22Rv1 (cell line): Measurements from ENCODE around the gene KRTAP22-1.

Experiments used
- H3K27ac ChIP-seq: fragments of 450-650 bp; 2 replicates; pipeline ENCODE4 v1.5.1; 2017
- CTCF ChIP-seq: fragments of 450-650 bp; IDR thresholded peaks from 2 replicates; pipeline ENCODE4 v1.5.1; 2017; ENCODE audit warnings: mild to moderate bottlenecking
- ZFX ChIP-seq: fragments of 450-650 bp; IDR thresholded peaks from 2 replicates; pipeline ENCODE4 v1.6.1; 2017; ENCODE audit warnings: antibody characterized with exemption, borderline replicate concordance

Gene KRTAP22-1

GRCh38 chr21:30600787-30601186, at the start of gene KRTAP22-1:
Gene KRTAP22-1, plus strand, starts transcription at chr21:30601087.
- TF ChIP-seq ZFX = no peak
- TF ChIP-seq CTCF = no peak
- no peak within 1 kb of the TSS for H3K27ac ChIP-seq

- TF ChIP-seq CTCF (no peak), ZFX (no peak)
- no peak overlapping the region for H3K27ac ChIP-seq
These were observed 48.1 kb upstream of the KRTAP22-1 start for GRCh38 chr21:30552782-30553181.

GRCh38 chr21:30555095-30555494, 45.8 kb upstream of the KRTAP22-1 start:
- H3K27ac ChIP-seq = no peak overlapping the region
- TF ChIP-seq CTCF (no peak), ZFX (no peak)

- no peak within 1 kb of the TSS for H3K27ac ChIP-seq
- TF ChIP-seq CTCF (no peak), ZFX (no peak)
These were observed 39.5 kb upstream of the KRTAP22-1 start, which contains the start of gene KRTAP19-7 for GRCh38 chr21:30561264-30561895. Gene KRTAP19-7, minus strand, starts transcription at chr21:30561314. Its CDS starts 25 bp downstream, at chr21:30561289.

GRCh38 chr21:30561957-30562356, 38.9 kb upstream of the KRTAP22-1 start:
- no peak overlapping the region for H3K27ac ChIP-seq
- no peak for TF ChIP-seq CTCF
- no peak for TF ChIP-seq ZFX

- no peak for TF ChIP-seq CTCF
- TF ChIP-seq ZFX = no peak
- no peak overlapping the region for H3K27ac ChIP-seq
These were observed 37.8 kb upstream of the KRTAP22-1 start for GRCh38 chr21:30563072-30563471.

- no peak overlapping the region for H3K27ac ChIP-seq
- TF ChIP-seq ZFX (no peak), CTCF (no peak)
These were observed 37.3 kb upstream of the KRTAP22-1 start for GRCh38 chr21:30563630-30564029.
